Liver (tissue), 9 donors: ENCODE data around the gene MAG. TPM values are rescaled to one million over a fixed set of nuclear protein-coding genes. Genes with fewer than 3 reads are reported as not detected.

Experiments
- DNase-seq: peaks from one replicate; pipeline ENCODE4 v3.0.0-alpha.2; 2017; ENCODE audit warnings: low spot score
- H3K27ac ChIP-seq, 2 donors: one replicate each; pipeline ENCODE4 v1.7.0; 2013; ENCODE audit warnings: inconsistent platforms in 2 of 2, low read length in 2 of 2, control low read depth in 1 of 2, low read depth in 1 of 2, mild to moderate bottlenecking in 1 of 2
- H3K27me3 ChIP-seq, 4 donors: one replicate each; pipeline versions ENCODE4 v1.6.1 to v1.7.0; 2013; ENCODE audit warnings: low read length in 3 of 4, inconsistent platforms in 1 of 4, mild to moderate bottlenecking in 1 of 4, moderate library complexity in 1 of 4; ENCODE audit not compliant: control insufficient read depth in 4 of 4, insufficient read depth in 4 of 4
- H3K36me3 ChIP-seq, 4 donors: one replicate each; pipeline versions ENCODE4 v1.6.1 to v1.7.0; 2013; ENCODE audit warnings: low read length in 3 of 4, mild to moderate bottlenecking in 3 of 4, low read depth in 1 of 4, moderate library complexity in 1 of 4; ENCODE audit not compliant: control insufficient read depth in 4 of 4, insufficient read depth in 3 of 4
- H3K4me1 ChIP-seq, 4 donors: one replicate each; pipeline versions ENCODE4 v1.6.1 to v1.7.0; 2013; ENCODE audit warnings: low read length in 3 of 4, mild to moderate bottlenecking in 3 of 4, moderate library complexity in 1 of 4; ENCODE audit not compliant: control insufficient read depth in 4 of 4, insufficient read depth in 4 of 4
- H3K4me3 ChIP-seq, 3 donors: one replicate each; pipeline versions ENCODE4 v1.6.1 to v1.7.0; 2013; ENCODE audit warnings: low read length in 3 of 3, control low read depth in 1 of 3, low read depth in 1 of 3, mild to moderate bottlenecking in 1 of 3
- H3K9ac ChIP-seq, 2 donors: one replicate each; pipeline ENCODE4 v1.7.0; 2013; ENCODE audit warnings: low read length in 2 of 2, mild to moderate bottlenecking in 2 of 2, moderate library complexity in 2 of 2, control low read depth in 1 of 2, low read depth in 1 of 2
- H3K9me3 ChIP-seq, 4 donors: one replicate each; pipeline versions ENCODE4 v1.6.1 to v1.7.0; 2013; ENCODE audit warnings: low read length in 3 of 4; ENCODE audit not compliant: control insufficient read depth in 4 of 4
- CTCF ChIP-seq: fragments of 150-350 bp; IDR thresholded peaks from 2 replicates; pipeline ENCODE4 v1.5.1; 2017; ENCODE audit warnings: improper control_type of control experiment, low read depth, low read length; ENCODE audit not compliant: missing input control
- EGR1 ChIP-seq, 2 donors: IDR thresholded peaks; 2 replicates each; pipeline ENCODE4 v1.6.1; 2016 to 2018; ENCODE audit warnings: antibody characterized with exemption in 2 of 2, low read depth in 2 of 2
- FOXA1 ChIP-seq: IDR thresholded peaks from 2 replicates; pipeline ENCODE4 v1.6.1; 2016; ENCODE audit warnings: antibody characterized with exemption
- FOXA2 ChIP-seq: IDR thresholded peaks from 2 replicates; pipeline ENCODE4 v1.6.1; 2016; ENCODE audit warnings: antibody characterized with exemption
- GABPA ChIP-seq, 2 donors: IDR thresholded peaks in 1 of 2; conservative IDR thresholded peaks in 1 of 2; 2 replicates each; pipeline ENCODE4 v1.6.1; 2016; ENCODE audit warnings: antibody characterized with exemption in 2 of 2, mild to moderate bottlenecking in 1 of 2, moderate library complexity in 1 of 2
- HNF4A ChIP-seq, 2 donors: conservative IDR thresholded peaks; 2 replicates each; pipeline ENCODE4 v1.6.1; 2016; ENCODE audit warnings: antibody characterized with exemption in 2 of 2, mild to moderate bottlenecking in 2 of 2
- HNF4G ChIP-seq: IDR thresholded peaks from 2 replicates; pipeline ENCODE4 v1.6.1; 2016; ENCODE audit warnings: antibody characterized with exemption
- JUND ChIP-seq, 2 donors: IDR thresholded peaks; 2 replicates each; pipeline ENCODE4 v1.6.1; 2016; ENCODE audit warnings: antibody characterized with exemption in 2 of 2
- NR2F2 ChIP-seq: IDR thresholded peaks from 2 replicates; pipeline ENCODE4 v1.6.1; 2016; ENCODE audit warnings: antibody characterized with exemption
- RAD21 ChIP-seq, 2 donors: IDR thresholded peaks; 2 replicates each; pipeline ENCODE4 v1.6.1; 2016; ENCODE audit warnings: antibody characterized with exemption in 2 of 2, mild to moderate bottlenecking in 2 of 2
- REST ChIP-seq: IDR thresholded peaks from 2 replicates; pipeline ENCODE4 v1.6.1; 2016; ENCODE audit warnings: antibody characterized with exemption, mild to moderate bottlenecking
- RXRA ChIP-seq, 2 donors: IDR thresholded peaks; 2 replicates each; pipeline ENCODE4 v1.6.1; 2017 to 2018; ENCODE audit warnings: antibody characterized with exemption in 2 of 2, mild to moderate bottlenecking in 1 of 2
- SP1 ChIP-seq: IDR thresholded peaks from 2 replicates; pipeline ENCODE4 v1.6.1; 2018; ENCODE audit warnings: antibody characterized with exemption, mild to moderate bottlenecking
- TAF1 ChIP-seq: conservative IDR thresholded peaks from 2 replicates; pipeline ENCODE4 v1.6.1; 2016; ENCODE audit warnings: antibody characterized with exemption, mild to moderate bottlenecking
- YY1 ChIP-seq: IDR thresholded peaks from 2 replicates; pipeline ENCODE4 v1.6.1; 2016; ENCODE audit warnings: antibody characterized with exemption, mild to moderate bottlenecking
- WGBS: extraction: QIAGEN DNeasy Blood & Tissue Kit; methylation state at CpG from one replicate; pipeline ENCODE4 v1.1.7; 2013; 5-methylcytosine and 5-hydroxymethylcytosine counted together
- polyA plus RNA-seq, 2 donors: library from polyadenylated mRNA; stranded (reverse) in 1 of 2; unstranded in 1 of 2; fragments of 200-250 nt in 1 of 2; fragments of >200 nt in 1 of 2; fragmentation: Nextera tagmentation in 1 of 2; extraction: Ambion mirVana in 1 of 2; gene quantifications; one replicate each; pipeline versions ENCODE4 v1.2.1 to v1.2.3, GENCODE V29; 2013 to 2015
- total RNA-seq, 2 donors: library from RNA; depleted of rRNA; stranded (reverse); fragments of >200 nt; gene quantifications; one replicate each; pipeline ENCODE4 v1.2.3, GENCODE V29; 2014
- TF ChIP-seq, protein P1 (sequence below): IDR thresholded peaks from 2 replicates; pipeline ENCODE4 v1.6.1; 2016; ENCODE audit warnings: antibody characterized with exemption
- TF ChIP-seq, protein P2 (sequence below): IDR thresholded peaks from 2 replicates; pipeline ENCODE4 v1.6.1; 2016; ENCODE audit warnings: antibody characterized with exemption
- TF ChIP-seq, protein P3 (sequence below): IDR thresholded peaks from 2 replicates; pipeline ENCODE4 v1.6.1; 2016; ENCODE audit warnings: antibody characterized with exemption
- donor health status: healthy.
- donor health status: healthy.
- donor health status: healthy.
- donor health status: healthy.
- donor health status: healthy.

Gene MAG
- total and polyA plus RNA-seq, 4 donors = 0.29 to 3.9 (median 0.33) TPM; not detected in 1

GRCh38 chr19:35262101-35262761, 29.7 kb upstream of the MAG start (continued):
- no peak for TF ChIP-seq EGR1 (IDR thresholded peaks at IDR 0.05; ENCODE audit: low read depth in 2 of 2)

DNA sequence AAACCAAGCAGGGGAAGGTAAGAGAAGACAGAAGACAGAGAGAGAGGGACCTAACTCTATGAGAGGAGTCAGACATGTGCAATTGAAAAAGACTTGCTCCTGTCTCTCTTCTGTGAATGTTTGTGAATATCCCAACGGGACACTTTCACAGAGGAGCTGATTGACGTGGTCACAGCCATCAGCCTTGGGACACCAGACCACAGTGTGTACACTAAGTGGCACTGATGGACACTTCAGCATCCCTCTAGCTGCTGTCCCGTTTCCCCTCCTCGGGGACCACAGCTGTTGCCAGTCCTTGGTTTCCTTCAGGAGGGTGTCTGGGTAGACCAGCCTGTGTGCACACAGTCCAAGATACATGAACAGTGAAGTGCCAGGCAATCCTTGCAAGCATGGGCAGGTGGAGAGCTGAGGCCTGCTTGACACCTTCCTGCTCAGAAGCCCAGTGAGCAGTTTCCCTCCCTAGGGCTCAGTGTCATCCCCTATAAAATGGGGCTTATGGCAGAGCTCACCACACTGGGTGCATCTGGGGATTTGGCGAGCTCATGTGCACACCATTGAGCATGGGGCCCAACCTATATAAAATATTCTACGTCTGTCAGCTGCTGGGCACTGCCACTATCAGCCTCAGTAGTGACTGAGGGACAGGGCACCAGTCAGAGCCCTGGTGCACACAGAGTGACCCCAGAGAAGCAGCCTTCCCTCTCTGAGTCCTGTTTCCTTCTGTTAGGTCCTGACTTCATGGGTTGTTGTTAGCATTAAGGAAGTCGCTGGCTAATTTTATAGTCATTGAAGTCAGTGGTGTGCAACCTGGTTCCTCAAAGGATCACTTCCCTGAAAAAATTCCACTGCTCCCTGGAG, 27.5 kb upstream of the MAG start:
- Histone ChIP-seq H3K4me3 (no peak overlapping the region), H3K27ac (no peak overlapping the region), H3K9me3 (no peaks in the 10 kb centered on the region), H3K36me3 (peaks cover 0 to 10% (median 4%) of the 10 kb centered on the region in 4 donors), H3K4me1 (peaks cover 10 to 55% (median 38%) of the 10 kb centered on the region in 4 donors), H3K9ac (no peak overlapping the region), H3K27me3 (no peaks in the 10 kb centered on the region)
- TF ChIP-seq FOXA1 (no peak), HNF4G (no peak), CTCF (no peak), RXRA (IDR thresholded peaks at IDR 0.05) (no peak), HNF4A (conservative IDR thresholded peaks at IDR 0.05) (no peak), JUND (IDR thresholded peaks at IDR 0.05) (no peak), SP1 (no peak), TAF1 (no peak), REST (no peak), YY1 (no peak), EGR1 (IDR thresholded peaks at IDR 0.05; ENCODE audit: low read depth in 2 of 2) (no peak), FOXA2 (no peak), NR2F2 (no peak), RAD21 (IDR thresholded peaks at IDR 0.05) (no peak), GABPA (IDR thresholded peaks at IDR 0.05 in 1 of 2, conservative IDR thresholded peaks at IDR 0.05 in 1 of 2) (no peak)
- TF ChIP-seq, protein P1, sequence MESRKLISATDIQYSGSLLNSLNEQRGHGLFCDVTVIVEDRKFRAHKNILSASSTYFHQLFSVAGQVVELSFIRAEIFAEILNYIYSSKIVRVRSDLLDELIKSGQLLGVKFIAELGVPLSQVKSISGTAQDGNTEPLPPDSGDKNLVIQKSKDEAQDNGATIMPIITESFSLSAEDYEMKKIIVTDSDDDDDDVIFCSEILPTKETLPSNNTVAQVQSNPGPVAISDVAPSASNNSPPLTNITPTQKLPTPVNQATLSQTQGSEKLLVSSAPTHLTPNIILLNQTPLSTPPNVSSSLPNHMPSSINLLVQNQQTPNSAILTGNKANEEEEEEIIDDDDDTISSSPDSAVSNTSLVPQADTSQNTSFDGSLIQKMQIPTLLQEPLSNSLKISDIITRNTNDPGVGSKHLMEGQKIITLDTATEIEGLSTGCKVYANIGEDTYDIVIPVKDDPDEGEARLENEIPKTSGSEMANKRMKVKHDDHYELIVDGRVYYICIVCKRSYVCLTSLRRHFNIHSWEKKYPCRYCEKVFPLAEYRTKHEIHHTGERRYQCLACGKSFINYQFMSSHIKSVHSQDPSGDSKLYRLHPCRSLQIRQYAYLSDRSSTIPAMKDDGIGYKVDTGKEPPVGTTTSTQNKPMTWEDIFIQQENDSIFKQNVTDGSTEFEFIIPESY = no peak
- TF ChIP-seq, protein P2, sequence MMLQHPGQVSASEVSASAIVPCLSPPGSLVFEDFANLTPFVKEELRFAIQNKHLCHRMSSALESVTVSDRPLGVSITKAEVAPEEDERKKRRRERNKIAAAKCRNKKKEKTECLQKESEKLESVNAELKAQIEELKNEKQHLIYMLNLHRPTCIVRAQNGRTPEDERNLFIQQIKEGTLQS = no peak
- TF ChIP-seq, protein P3, sequence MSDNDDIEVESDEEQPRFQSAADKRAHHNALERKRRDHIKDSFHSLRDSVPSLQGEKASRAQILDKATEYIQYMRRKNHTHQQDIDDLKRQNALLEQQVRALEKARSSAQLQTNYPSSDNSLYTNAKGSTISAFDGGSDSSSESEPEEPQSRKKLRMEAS = no peak
- 84% methylated on average over 7 of the region's 7 CpGs for WGBS
- peak; percentile 21 for DNase-seq
